A673 (cell line): ENCODE data around the gene FAM118B. TPM values are rescaled to one million over a fixed set of nuclear protein-coding genes. Genes with fewer than 3 reads are reported as not detected.
A peak's percentile ranks its signal among the peaks of the same experiment; 100 is the strongest.
"Not testable (repeated sequence)": the region's sequence is repeated elsewhere in the genome, so short reads cannot be mapped to it uniquely, and the experiment has no call there.

Source experiments
- BruUV-seq: library from RNA; stranded (reverse); fragments of 400-500 nt; replicated peaks from 2 replicates; lab custom pipeline; 2021; lab: Mats Ljungman, UMichigan
- CTCF ChIA-PET: fragments of 300-600 bp; sonication (Branson Sonifier 250); formaldehyde crosslinking; loops from one replicate; lab custom pipeline; 2022; ENCODE audit warnings: antibody characterized with exemption; lab: Charles Lee
- POLR2A ChIA-PET: fragments of 300-600 bp; sonication (Branson Sonifier 250); formaldehyde crosslinking; loops from one replicate; lab custom pipeline; 2022; ENCODE audit warnings: antibody characterized with exemption; ENCODE audit not compliant: low non-redundant PET; lab: Charles Lee
- DNase-seq: peaks from one replicate; pipeline ENCODE4 v3.0.0-alpha.2; 2015; ENCODE audit warnings: low spot score
- H3K27ac ChIP-seq: fragments of 200-600 bp; sonication (generic); 2 replicates; pipeline ENCODE4 v1.5.1; 2016; ENCODE audit warnings: mixed run types, low read depth, mild to moderate bottlenecking, mixed read lengths, antibody characterized with exemption, low read length; ENCODE audit not compliant: poor library complexity, severe bottlenecking
- H3K27me3 ChIP-seq: fragments of 200-600 bp; sonication (generic); replicated peaks from 2 replicates; pipeline ENCODE4 v1.6.1; 2017; ENCODE audit warnings: mixed run types, low read depth, mild to moderate bottlenecking, mixed read lengths, antibody characterized with exemption, low read length; ENCODE audit not compliant: insufficient read depth, poor library complexity
- H3K36me3 ChIP-seq: fragments of 200-600 bp; sonication (generic); 2 replicates; pipeline ENCODE4 v1.6.1; 2016; ENCODE audit warnings: mixed run types, mild to moderate bottlenecking, mixed read lengths, antibody characterized with exemption, low read length; ENCODE audit not compliant: insufficient read depth, poor library complexity, severe bottlenecking
- H3K4me1 ChIP-seq: fragments of 200-600 bp; sonication (generic); 2 replicates; pipeline ENCODE4 v1.6.1; 2017; ENCODE audit warnings: mixed run types, mild to moderate bottlenecking, mixed read lengths, antibody characterized with exemption, low read length; ENCODE audit not compliant: insufficient read depth, poor library complexity, severe bottlenecking
- H3K4me3 ChIP-seq: fragments of 200-600 bp; sonication (generic); 2 replicates; pipeline ENCODE4 v1.5.1; 2016; ENCODE audit warnings: low read depth, mixed run types, mild to moderate bottlenecking, mixed read lengths, low read length; ENCODE audit not compliant: poor library complexity, severe bottlenecking
- H3K9me3 ChIP-seq: fragments of 200-600 bp; sonication (generic); 2 replicates; pipeline ENCODE4 v1.6.1; 2016; ENCODE audit warnings: mixed run types, low read depth, mild to moderate bottlenecking, mixed read lengths, antibody characterized with exemption, low read length; ENCODE audit not compliant: poor library complexity, severe bottlenecking
- EZH2 ChIP-seq: fragments of 200-600 bp; sonication (generic); IDR thresholded peaks from 2 replicates; pipeline ENCODE4 v1.6.1; 2017; ENCODE audit warnings: borderline replicate concordance, low read depth, mild to moderate bottlenecking, mixed read lengths, antibody characterized with exemption, low read length; ENCODE audit not compliant: poor library complexity, severe bottlenecking
- intact Hi-C: fragments of 100-400 bp; cut with micrococcal nuclease; formaldehyde crosslinking; loops from one replicate; pipeline ENCODE4 v1.10.0; 2022; ENCODE audit not compliant: unreplicated experiment
- total RNA-seq: library from RNA; stranded (reverse); gene quantifications from 2 replicates; pipeline ENCODE4 v1.2.3, GENCODE V29; 2021
- TF ChIP-seq, protein P1 (sequence below): fragments of 300-800, 200-600 bp; sonication (generic); conservative IDR thresholded peaks from 2 replicates; pipeline ENCODE4 v1.5.1; 2017; ENCODE audit warnings: low read depth, mild to moderate bottlenecking, antibody characterized with exemption, low read length, moderate library complexity, mixed read lengths

FAM118B gene
- total RNA-seq, 1 experiment from 2014 or later = 34.8 TPM

DNA sequence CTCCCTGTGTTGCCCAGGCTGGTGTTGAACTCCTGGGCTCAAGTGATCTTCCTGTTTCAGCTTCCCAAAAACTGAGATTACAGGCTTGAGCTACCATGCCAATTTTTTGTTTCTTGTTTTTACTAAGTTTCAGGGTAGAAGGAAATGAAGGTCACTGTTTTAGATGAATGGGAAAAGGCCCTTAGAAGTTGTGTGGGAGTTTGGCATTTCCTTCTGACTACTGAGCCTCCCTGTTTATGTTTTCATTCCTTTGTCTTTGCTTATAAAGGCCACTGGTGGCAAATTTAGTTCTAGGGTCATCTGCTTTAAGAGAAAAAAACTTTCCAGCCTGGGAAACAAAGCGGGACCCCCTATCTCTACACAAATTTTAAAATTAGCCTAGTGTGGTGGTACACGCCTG lies 35.1 kb downstream of the FAM118B start:
- Histone ChIP-seq H3K4me3 (no peak overlapping the region), H3K9me3 (no peaks in the 10 kb centered on the region), H3K27me3 (no peaks in the 10 kb centered on the region), H3K4me1 (no peaks in the 10 kb centered on the region), H3K27ac (peak overlapping the region; percentile 35), H3K36me3 (peaks cover 26% of the 10 kb centered on the region)
- POLR2A ChIA-PET = no interaction called here
- CTCF ChIA-PET = interaction anchor here (0.7 kb wide), 1 partner anchor 241 kb away, joined by 3 read pairs; no protein-coding TSS in a partner anchor
- intact Hi-C loops = no loop called here
- TF ChIP-seq, protein P1, sequence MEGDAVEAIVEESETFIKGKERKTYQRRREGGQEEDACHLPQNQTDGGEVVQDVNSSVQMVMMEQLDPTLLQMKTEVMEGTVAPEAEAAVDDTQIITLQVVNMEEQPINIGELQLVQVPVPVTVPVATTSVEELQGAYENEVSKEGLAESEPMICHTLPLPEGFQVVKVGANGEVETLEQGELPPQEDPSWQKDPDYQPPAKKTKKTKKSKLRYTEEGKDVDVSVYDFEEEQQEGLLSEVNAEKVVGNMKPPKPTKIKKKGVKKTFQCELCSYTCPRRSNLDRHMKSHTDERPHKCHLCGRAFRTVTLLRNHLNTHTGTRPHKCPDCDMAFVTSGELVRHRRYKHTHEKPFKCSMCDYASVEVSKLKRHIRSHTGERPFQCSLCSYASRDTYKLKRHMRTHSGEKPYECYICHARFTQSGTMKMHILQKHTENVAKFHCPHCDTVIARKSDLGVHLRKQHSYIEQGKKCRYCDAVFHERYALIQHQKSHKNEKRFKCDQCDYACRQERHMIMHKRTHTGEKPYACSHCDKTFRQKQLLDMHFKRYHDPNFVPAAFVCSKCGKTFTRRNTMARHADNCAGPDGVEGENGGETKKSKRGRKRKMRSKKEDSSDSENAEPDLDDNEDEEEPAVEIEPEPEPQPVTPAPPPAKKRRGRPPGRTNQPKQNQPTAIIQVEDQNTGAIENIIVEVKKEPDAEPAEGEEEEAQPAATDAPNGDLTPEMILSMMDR = no peak
- no peak for TF ChIP-seq EZH2
- no TSS peak for BruUV-seq
- DNase-seq = peak; percentile 49

DNA sequence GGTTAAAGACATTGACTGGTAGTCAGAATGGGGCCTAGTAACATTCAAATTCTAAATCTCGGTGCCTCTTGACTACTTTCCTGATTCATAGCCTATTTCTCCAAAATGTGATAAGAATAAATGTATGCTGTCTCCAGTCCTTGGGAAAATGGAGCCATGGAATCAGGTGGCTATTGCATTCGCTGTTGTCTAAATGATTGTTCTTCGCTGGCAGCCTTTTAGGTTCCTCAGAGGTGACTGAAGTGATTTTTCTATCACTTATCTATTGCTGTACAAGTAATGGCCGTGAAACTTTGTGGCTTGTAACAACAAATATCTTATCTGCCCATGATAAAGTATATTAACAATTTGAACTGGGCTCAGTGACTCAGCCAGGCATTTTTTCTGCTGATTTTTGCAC lies 41.7 kb downstream of the FAM118B start:
- no TSS peak for BruUV-seq
- H3K4me3 ChIP-seq = no peak overlapping the region
- no peak overlapping the region for H3K27ac ChIP-seq
- TF ChIP-seq, protein P1 = no peak
- no peak for TF ChIP-seq EZH2
- ChIA-PET CTCF (no interaction called here), POLR2A (no interaction called here)
- no peaks in the 10 kb centered on the region for H3K27me3 ChIP-seq
- peaks cover 8% of the 10 kb centered on the region for H3K36me3 ChIP-seq
- intact Hi-C loops = no loop called here
- H3K4me1 ChIP-seq = no peaks in the 10 kb centered on the region
- no peaks in the 10 kb centered on the region for H3K9me3 ChIP-seq
- DNase-seq = no peak

DNA sequence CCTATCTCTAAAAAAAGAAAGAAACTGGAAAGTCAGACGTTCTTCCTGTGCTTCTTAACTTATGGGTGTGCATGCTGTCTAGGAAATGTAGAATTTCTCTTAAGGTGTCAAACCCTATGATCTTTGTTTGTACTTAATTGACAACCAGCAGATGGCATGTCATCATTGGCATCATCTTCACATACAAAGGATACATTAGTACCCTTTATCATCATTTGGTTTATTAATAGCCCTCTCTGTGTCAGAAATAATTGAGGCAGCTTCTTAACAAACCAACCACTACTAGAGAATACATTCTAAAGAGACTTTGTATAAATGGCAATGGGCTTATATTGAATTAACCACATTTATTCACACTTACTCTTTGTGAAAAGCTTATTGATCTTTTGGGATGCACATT lies 43.2 kb downstream of the FAM118B start:
- no TSS peak for BruUV-seq

DNA sequence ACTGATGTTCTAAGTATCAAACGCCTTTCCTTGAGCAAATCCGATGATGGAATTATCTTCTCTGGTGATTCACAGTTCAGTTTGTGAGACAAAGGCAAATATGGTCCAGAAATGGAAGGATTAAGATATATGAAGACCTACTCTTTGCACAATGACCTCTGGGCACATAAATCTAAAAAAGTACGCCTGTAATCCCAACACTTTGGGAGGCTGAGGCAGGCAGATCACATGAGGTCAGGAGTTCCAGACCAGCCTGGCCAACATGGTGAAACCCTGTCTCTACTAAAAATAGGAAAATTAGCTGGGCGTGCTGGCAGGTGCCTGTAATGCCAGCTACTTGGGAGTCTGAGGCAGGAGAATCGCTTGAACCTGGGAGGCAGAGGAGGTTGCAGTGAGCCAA lies 43.9 kb downstream of the FAM118B start:
- POLR2A ChIA-PET, CTCF ChIA-PET: not testable (repeated sequence)

More for the DNA sequence above, 43.2 kb downstream of the FAM118B start:
- CTCF ChIA-PET = no interaction called here
- H3K9me3 ChIP-seq = no peaks in the 10 kb centered on the region
- intact Hi-C loops = no loop called here
- H3K36me3 ChIP-seq = peaks cover 8% of the 10 kb centered on the region
- H3K27ac ChIP-seq = no peak overlapping the region
- no peaks in the 10 kb centered on the region for H3K27me3 ChIP-seq
- POLR2A ChIA-PET = no interaction called here
- H3K4me1 ChIP-seq = no peaks in the 10 kb centered on the region
- no peak for DNase-seq
- no peak overlapping the region for H3K4me3 ChIP-seq
- TF ChIP-seq, protein P1 = no peak
- TF ChIP-seq EZH2 = no peak

More for the DNA sequence above, 43.9 kb downstream of the FAM118B start:
- DNase-seq, H3K27ac ChIP-seq, BruUV-seq, intact Hi-C loops, H3K36me3 ChIP-seq, H3K27me3 ChIP-seq, H3K4me1 ChIP-seq, H3K9me3 ChIP-seq, H3K4me3 ChIP-seq: not testable (repeated sequence)
